HK-2 (cell line): ENCODE data around the gene CCL16.
"Not testable (repeated sequence)": the region's sequence is repeated elsewhere in the genome, so short reads cannot be mapped to it uniquely, and the experiment has no call there.

ENCODE experiments used
- DNase-seq: peaks from one replicate; pipeline ENCODE4 v3.0.0-alpha.2; 2018; ENCODE audit not compliant: unreplicated experiment

CCL16 gene

GRCh38 chr17:35984140-35984539 lies 2.8 kb upstream of the CCL16 start:
- DNase-seq = no peak

- no peak for DNase-seq
Observed at GRCh38 chr17:35982409-35983191, 1.3 kb upstream of the CCL16 start.

- no peak for DNase-seq
Observed at GRCh38 chr17:35981908-35982330, 622 bp upstream of the CCL16 start.

- DNase-seq = no peak
Observed at GRCh38 chr17:35978346-35978745, 3.0 kb downstream of the CCL16 start.

GRCh38 chr17:35977509-35977908 lies 3.8 kb downstream of the CCL16 start:
- DNase-seq = no peak

GRCh38 chr17:35973333-35974260 lies 7.7 kb downstream of the CCL16 start:
- DNase-seq = no peak

GRCh38 chr17:35972945-35973332 lies 8.4 kb downstream of the CCL16 start:
- DNase-seq = no peak

- no peak for DNase-seq
Observed at GRCh38 chr17:35972535-35972934, 8.8 kb downstream of the CCL16 start.

GRCh38 chr17:35972066-35972465 lies 9.2 kb downstream of the CCL16 start:
- DNase-seq = no peak

- DNase-seq = peak; percentile 67
Observed at GRCh38 chr17:35969558-35970380, 11.5 kb downstream of the CCL16 start.

- DNase-seq = no peak
Observed at GRCh38 chr17:35968520-35969054, 12.7 kb downstream of the CCL16 start.

- DNase-seq = no peak
Observed at GRCh38 chr17:35965272-35965671, 16.0 kb downstream of the CCL16 start.

- no peak for DNase-seq
Observed at GRCh38 chr17:35963663-35964062, 17.6 kb downstream of the CCL16 start.

- no peak for DNase-seq
Observed at GRCh38 chr17:35953720-35954119, 27.6 kb downstream of the CCL16 start.

GRCh38 chr17:35949401-35949800 lies 31.9 kb downstream of the CCL16 start:
- no peak for DNase-seq

- DNase-seq = no peak
Observed at GRCh38 chr17:35948092-35948491, 33.2 kb downstream of the CCL16 start.

GRCh38 chr17:35947156-35947585 lies 34.1 kb downstream of the CCL16 start:
- peak; percentile 38 for DNase-seq

GRCh38 chr17:35944151-35944550 lies 37.1 kb downstream of the CCL16 start:
- DNase-seq = no peak

- no peak for DNase-seq
Observed at GRCh38 chr17:35943537-35943936, 37.8 kb downstream of the CCL16 start, which contains the start of gene LYZL6. Gene LYZL6 (minus strand): TSS chr17:35943713. CDS start chr17:35939356, 4,357 bp downstream.

- no peak for DNase-seq
Observed at GRCh38 chr17:35942588-35943186, 38.6 kb downstream of the CCL16 start.

- DNase-seq = not testable (repeated sequence)
Observed at GRCh38 chr17:35938492-35938891, 42.8 kb downstream of the CCL16 start.
